Gastroesophageal sphincter (tissue), 3 donors: Measurements from ENCODE around the gene UTS2B.

ENCODE experiments used
- CTCF ChIP-seq, 4 experiments: fragments of 200-600 bp in 2 of 4; fragments of 450-650 bp in 2 of 4; sonication (generic) in 1 of 4; IDR thresholded peaks; one replicate each; pipeline ENCODE4 v1.5.1; 2017 to 2019; ENCODE audit warnings: antibody characterized with exemption in 4 of 4, mild to moderate bottlenecking in 2 of 4, moderate library complexity in 2 of 4
- POLR2AphosphoS5 ChIP-seq: sonication (generic); formaldehyde crosslinking; IDR thresholded peaks from one replicate; pipeline ENCODE4 v1.6.1; 2017; ENCODE audit warnings: antibody characterized with exemption

GRCh38 chr3:191334346-191334893, 4.1 kb upstream of the UTS2B start:
- TF ChIP-seq POLR2AphosphoS5, result no peak
- no peak for TF ChIP-seq CTCF (IDR thresholded peaks at IDR 0.05)
